ELF-1 (cell line): ENCODE measurements around the gene HPGDS.

Experiments
- DNase-seq: peaks from one replicate; pipeline ENCODE4 v3.0.0-alpha.2; 2016; ENCODE audit warnings: low read depth, low spot score

Gene HPGDS

DNA sequence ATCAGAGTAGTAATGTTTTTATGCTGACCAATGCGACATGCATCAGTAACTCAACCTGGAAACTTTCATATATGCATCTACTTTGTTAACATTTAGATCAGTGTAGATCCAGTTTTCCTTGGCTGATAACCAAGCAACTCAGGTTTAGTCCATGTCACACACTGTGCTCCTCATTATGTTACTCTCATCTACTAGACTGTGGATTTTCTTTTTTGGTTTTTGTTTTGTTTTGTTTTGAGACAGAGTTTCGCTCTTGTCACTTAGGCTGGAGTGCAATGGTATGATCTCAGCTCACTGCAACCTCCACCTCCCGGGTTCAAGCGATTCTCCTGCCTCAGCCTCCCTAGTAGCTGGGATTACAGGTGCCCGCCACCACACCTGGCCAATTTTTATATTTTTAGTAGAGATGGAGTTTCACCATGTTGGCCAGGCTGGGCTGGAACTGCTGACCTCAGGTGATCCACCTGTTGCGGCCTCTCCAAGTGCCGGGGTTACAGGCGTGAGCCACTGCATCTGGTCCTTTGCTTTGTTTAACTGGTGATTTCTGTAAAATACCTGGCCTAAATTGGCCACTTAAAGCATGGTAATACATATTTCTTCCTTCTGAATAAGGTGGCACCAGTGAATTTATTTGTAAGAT lies 86.4 kb downstream of the HPGDS start:
- DNase-seq: no peak

- DNase-seq: no peak
These were observed 89.6 kb downstream of the HPGDS start for GRCh38 chr4:94253036-94253435.

- DNase-seq: no peak
These were observed 91.5 kb downstream of the HPGDS start for GRCh38 chr4:94251094-94251493.
